Pancreas (tissue), 10 donors: ENCODE measurements around the gene CCL19. TPM values are rescaled to one million over a fixed set of nuclear protein-coding genes. Genes with fewer than 3 reads are reported as not detected.

ENCODE experiments used
- ATAC-seq, 4 donors: fragments of 200-7000 bp; cut with Tn5 transposase; one replicate each; pipeline versions ENCODE4 v1.8.0 to v1.9.1; 2020; ENCODE audit warnings: mild to moderate bottlenecking in 4 of 4, moderate library complexity in 4 of 4
- DNase-seq, 6 donors: peaks; one replicate each; pipeline ENCODE4 v3.0.0-alpha.2; 2020
- FAIRE-seq: peaks from 2 replicates; lab custom pipeline; 2012; peaks lifted over from hg19 to GRCh38; lab: Jason Lieb, UNC
- H3K27ac ChIP-seq, 4 donors: fragments of 200-600 bp; sonication (generic); 1 replicate in 3 of 4; 2 replicates in 1 of 4; pipeline versions ENCODE4 v1.5.0 to v1.8.0; 2020
- H3K27me3 ChIP-seq, 4 donors: fragments of 200-600 bp; one replicate each; pipeline ENCODE4 v1.8.0; 2021
- H3K36me3 ChIP-seq, 3 donors: fragments of 200-600 bp; sonication (generic) in 1 of 3; one replicate each; pipeline versions ENCODE4 v1.5.0 to v1.8.0; 2020 to 2021
- H3K4me1 ChIP-seq, 3 donors: fragments of 200-600 bp; one replicate each; pipeline ENCODE4 v1.8.0; 2021
- H3K4me3 ChIP-seq, 4 donors: fragments of 200-600 bp; sonication (generic) in 2 of 4; one replicate each; pipeline versions ENCODE4 v1.5.0 to v1.8.0; 2020 to 2021
- H3K9me3 ChIP-seq, 4 donors: fragments of 200-600 bp; one replicate each; pipeline ENCODE4 v1.8.0; 2021
- CTCF ChIP-seq, 4 donors: fragments of 200-600 bp; sonication (generic) in 3 of 4; IDR thresholded peaks; one replicate each; pipeline versions ENCODE4 v1.5.0 to v1.8.0; 2021; ENCODE audit warnings: antibody characterized with exemption in 4 of 4
- WGBS, 2 donors: extraction: QIAGEN DNeasy Blood & Tissue Kit; methylation state at CpG; one replicate each; pipeline ENCODE4 v1.1.7; 2013; 5-methylcytosine and 5-hydroxymethylcytosine counted together
- intact Hi-C, 3 donors: fragments of 100-400 bp; cut with DNase I; formaldehyde crosslinking; loops; one replicate each; pipeline versions ENCODE4 v1.11.1 to v1.14.2; 2022
- polyA plus RNA-seq, 2 donors: library from polyadenylated mRNA; stranded (reverse); fragments of 200-250 nt; gene quantifications; one replicate each; pipeline ENCODE4 v1.2.3, GENCODE V29; 2013
- total RNA-seq, 6 donors: library from RNA; stranded (reverse); fragmentation: NEBNext Ultra II Directional in 4 of 6; extraction: Animal tissue kit (Norgen Biotek cat#: 25700) in 4 of 6; gene quantifications; one replicate each; pipeline versions ENCODE4 v1.2.1 to v1.2.4, GENCODE V29; 2021 to 2023
- donor health status: healthy with polysubstance abuse.
- donor health status: DM: no; HTN: no; CAD: no; lungs with moderate emphysema.
- donor health status: DM: no; HTN: no; CAD: no.
- donor health status: control.
- donor health status: control.
- donor health status: Bipolar disorder and iron deficiency.
- donor health status: DM: yes; HTN: yes; CAD: no.
- donor health status: DM: no; HTN: no; CAD: no.
- donor health status: DM: no; HTN: no; CAD: no.
- donor health status: DM: yes; HTN: yes; CAD: no.

The CCL19 gene
- total and polyA plus RNA-seq, 8 donors, result 0.35 to 2.8 (median 1.5) TPM; not detected in 2

DNA sequence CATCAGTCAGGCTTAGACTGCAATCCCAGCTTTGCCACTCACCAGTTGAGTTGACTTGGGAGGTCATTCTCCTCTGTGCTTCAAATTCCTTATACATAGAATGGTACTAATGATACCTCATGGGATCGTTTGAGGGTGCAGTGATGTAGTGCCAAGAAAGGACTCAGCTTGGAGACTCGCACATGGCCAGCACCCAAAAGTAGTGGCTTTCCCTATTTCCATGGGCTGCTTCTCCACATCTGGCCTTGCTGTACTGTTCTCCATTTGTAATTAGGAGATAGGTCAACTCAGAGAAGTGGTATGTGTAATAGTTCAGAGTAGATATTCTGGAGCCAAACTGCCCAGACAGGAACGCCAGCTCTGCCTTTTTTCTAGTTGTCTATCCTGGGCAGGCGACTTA, 5.5 kb downstream of the CCL19 start:
- no peaks in the 10 kb centered on the region for H3K4me1 ChIP-seq
- no peak for TF ChIP-seq CTCF (IDR thresholded peaks at IDR 0.05)
- H3K9me3 ChIP-seq, result no peaks in the 10 kb centered on the region
- no peak for DNase-seq
- H3K4me3 ChIP-seq, result no peak overlapping the region
- H3K36me3 ChIP-seq, result no peaks in the 10 kb centered on the region
- H3K27me3 ChIP-seq, result no peaks in the 10 kb centered on the region
- FAIRE-seq, result no peak
- 74 to 89% methylated on average over 4 of the region's 4 CpGs for WGBS, 2 donors
- no peak overlapping the region for H3K27ac ChIP-seq
- ATAC-seq, result no peak
- intact Hi-C loops, result no loop called here

DNA sequence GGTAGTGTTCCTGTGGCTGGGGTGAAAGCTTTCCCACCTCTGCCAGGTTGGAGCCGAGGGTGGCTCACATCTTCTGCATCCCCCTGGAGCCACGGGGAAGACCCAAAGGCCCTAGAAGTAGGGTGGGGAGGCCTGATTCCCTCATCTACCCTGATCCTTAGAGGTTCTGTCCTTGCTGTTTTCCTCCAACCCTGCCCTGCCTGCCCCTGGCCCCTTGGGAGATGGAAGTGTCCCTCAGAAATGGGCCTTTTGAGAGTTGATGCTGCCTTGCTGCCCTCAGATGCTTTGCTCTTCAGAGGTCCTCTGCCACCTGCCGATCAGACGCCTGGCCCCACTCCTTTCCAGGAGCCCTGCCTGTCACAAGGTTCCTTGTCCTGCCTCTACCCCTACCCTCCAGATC, 6.3 kb downstream of the CCL19 start:
- intact Hi-C loops, result no loop called here
- WGBS, 2 donors, result 82 to 98% methylated on average over 4 of the region's 4 CpGs
- no peak for FAIRE-seq
- Histone ChIP-seq H3K27ac (no peak overlapping the region), H3K36me3 (no peaks in the 10 kb centered on the region), H3K27me3 (no peaks in the 10 kb centered on the region), H3K4me1 (no peaks in the 10 kb centered on the region), H3K9me3 (no peaks in the 10 kb centered on the region), H3K4me3 (no peak overlapping the region)
- no peak for DNase-seq
- ATAC-seq, result no peak
- no peak for TF ChIP-seq CTCF (IDR thresholded peaks at IDR 0.05)

DNA sequence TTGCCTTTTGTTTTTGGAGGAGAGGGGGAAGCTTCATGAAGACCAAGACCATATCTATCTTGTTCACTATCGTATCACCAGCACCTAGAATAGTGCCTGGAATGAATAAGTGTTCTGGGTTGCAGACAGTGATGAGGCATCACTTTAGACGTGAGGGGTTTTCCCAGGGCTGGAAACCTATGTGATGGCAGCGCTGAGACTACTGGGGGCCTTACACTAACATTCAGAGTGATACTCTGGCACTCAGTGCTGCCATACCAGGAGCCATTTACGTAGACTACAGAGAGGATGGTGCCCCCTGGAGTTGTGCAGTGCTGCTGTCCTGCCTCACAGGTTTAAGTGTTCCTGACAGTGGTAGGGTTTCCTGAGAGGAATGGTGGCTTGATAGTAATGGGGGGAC, 6.9 kb downstream of the CCL19 start:
- no peaks in the 10 kb centered on the region for H3K9me3 ChIP-seq
- ATAC-seq (no peak), DNase-seq (no peak), FAIRE-seq (no peak)
- H3K36me3 ChIP-seq, result no peaks in the 10 kb centered on the region
- intact Hi-C loops, result no loop called here
- H3K4me1 ChIP-seq, result no peaks in the 10 kb centered on the region
- no peak for TF ChIP-seq CTCF (IDR thresholded peaks at IDR 0.05)
- 83 to 94% methylated on average over 4 of the region's 4 CpGs for whole genome bisulfite sequencing, 2 donors
- no peak overlapping the region for H3K27ac ChIP-seq
- H3K4me3 ChIP-seq, result no peak overlapping the region
- H3K27me3 ChIP-seq, result no peaks in the 10 kb centered on the region

DNA sequence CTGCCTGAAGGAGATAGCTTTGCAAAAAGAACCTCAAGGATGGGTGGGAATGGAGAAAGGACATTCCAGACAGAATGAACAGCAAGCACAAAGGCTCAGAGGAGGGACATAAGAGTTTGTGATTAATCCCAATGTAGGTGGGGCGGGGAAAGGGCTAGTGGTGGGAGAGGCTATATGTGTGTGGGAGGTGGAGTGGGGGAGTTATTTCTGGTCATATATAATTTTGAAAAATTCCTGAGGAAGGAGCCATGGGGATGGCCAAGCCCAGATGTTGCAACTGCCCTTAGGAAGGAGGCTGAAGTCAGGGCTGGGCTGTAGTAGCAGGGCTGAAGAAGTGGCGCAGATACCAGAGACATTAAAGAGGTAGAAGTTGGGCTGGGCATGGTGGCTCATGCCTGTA, 15.2 kb downstream of the CCL19 start:
- intact Hi-C loops, result no loop called here
- Histone ChIP-seq H3K9me3 (no peaks in the 10 kb centered on the region), H3K36me3 (no peaks in the 10 kb centered on the region), H3K4me1 (no peaks in the 10 kb centered on the region), H3K27ac (no peak overlapping the region), H3K27me3 (no peaks in the 10 kb centered on the region), H3K4me3 (no peak overlapping the region)
- TF ChIP-seq CTCF (IDR thresholded peaks at IDR 0.05), result no peak
- DNase-seq (no peak), FAIRE-seq (no peak), ATAC-seq (peak in 2 of 4 donors; percentile 28 to 54)
- 95 to 98% methylated on average over 2 of the region's 2 CpGs for WGBS, 2 donors

GRCh38 chr9:34675048-34675714, 15.9 kb downstream of the CCL19 start:
- H3K27me3 ChIP-seq, result no peaks in the 10 kb centered on the region
- intact Hi-C loops, result no loop called here
- FAIRE-seq (no peak), DNase-seq (peak in 3 of 6 donors; percentile 34 to 80 (median 57)), ATAC-seq (peak in 3 of 4 donors; percentile 82 to 96 (median 89))
- no peak overlapping the region for H3K4me3 ChIP-seq
- peak in 3 of 4 donors; percentile 10 to 45 (median 29) for TF ChIP-seq CTCF (IDR thresholded peaks at IDR 0.05)
- WGBS, 2 donors, result 43 to 52% methylated on average over 10 of the region's 10 CpGs
- no peaks in the 10 kb centered on the region for H3K4me1 ChIP-seq
- H3K9me3 ChIP-seq, result no peaks in the 10 kb centered on the region
- H3K36me3 ChIP-seq, result no peaks in the 10 kb centered on the region
- H3K27ac ChIP-seq, result no peak overlapping the region
